Sigmoid colon (tissue), 7 donors: Measurements from ENCODE around the gene TP53I13. TPM values are rescaled to one million over a fixed set of nuclear protein-coding genes. Genes with fewer than 3 reads are reported as not detected.

ENCODE experiments used
- DNase-seq: peaks from one replicate; pipeline ENCODE4 v3.0.0-alpha.2; 2019
- H3K27ac ChIP-seq, 4 donors: fragments of 200-600 bp; sonication (generic); one replicate each; pipeline ENCODE4 v1.5.1; 2016 to 2019; ENCODE audit warnings: mild to moderate bottlenecking in 1 of 4
- H3K27me3 ChIP-seq, 3 donors: fragments of 200-600 bp; sonication (generic); one replicate each; pipeline ENCODE4 v1.5.1; 2019; ENCODE audit warnings: mild to moderate bottlenecking in 1 of 3
- H3K36me3 ChIP-seq, 4 donors: fragments of 200-600 bp; sonication (generic); one replicate each; pipeline ENCODE4 v1.5.1; 2016 to 2019
- H3K4me1 ChIP-seq, 4 donors: fragments of 200-600 bp; sonication (generic); one replicate each; pipeline ENCODE4 v1.5.1; 2017 to 2019
- H3K4me3 ChIP-seq, 4 donors: fragments of 200-600 bp; sonication (generic); one replicate each; pipeline ENCODE4 v1.5.1; 2017 to 2019; ENCODE audit warnings: mild to moderate bottlenecking in 2 of 4, moderate library complexity in 1 of 4
- H3K9me3 ChIP-seq, 4 donors: fragments of 200-600 bp in 3 of 4; sonication (generic) in 3 of 4; one replicate each; pipeline versions ENCODE4 v1.5.1 to v1.6.1; 2013 to 2019
- EP300 ChIP-seq, 4 donors: sonication (generic); formaldehyde crosslinking; IDR thresholded peaks; one replicate each; pipeline ENCODE4 v1.6.1; 2017; ENCODE audit warnings: antibody characterized with exemption in 4 of 4
- POLR2A ChIP-seq, 2 donors: fragments of 450-650 bp; IDR thresholded peaks; one replicate each; pipeline ENCODE4 v1.6.1; 2016; ENCODE audit warnings: antibody characterized with exemption in 2 of 2, mild to moderate bottlenecking in 2 of 2, moderate library complexity in 2 of 2
- POLR2AphosphoS5 ChIP-seq, 4 donors: sonication (generic); formaldehyde crosslinking; IDR thresholded peaks; one replicate each; pipeline ENCODE4 v1.6.1; 2017; ENCODE audit warnings: antibody characterized with exemption in 4 of 4
- WGBS, 2 donors: extraction: QIAGEN DNeasy Blood & Tissue Kit; methylation state at CpG; one replicate each; pipeline ENCODE4 v1.1.7; 2013; 5-methylcytosine and 5-hydroxymethylcytosine counted together
- intact Hi-C: fragments of 100-400 bp; cut with DNase I; formaldehyde crosslinking; loops from one replicate; pipeline ENCODE4 v1.15.1; 2023
- polyA plus RNA-seq, 3 donors: library from polyadenylated mRNA; stranded (reverse); fragments of 200-250 nt; gene quantifications; one replicate each; pipeline ENCODE4 v1.2.3, GENCODE V29; 2013
- total RNA-seq, 4 donors: library from RNA; depleted of rRNA; stranded (reverse); fragments of >200 nt; gene quantifications; one replicate each; pipeline ENCODE4 v1.1.0, GENCODE V29; 2016
- TF ChIP-seq, protein P1 (sequence below), 4 experiments: fragments of 450-650 bp in 3 of 4; fragments of 200-600 bp in 1 of 4; IDR thresholded peaks; one replicate each; pipeline ENCODE4 v1.5.1; 2016 to 2019; ENCODE audit warnings: antibody characterized with exemption in 4 of 4, mild to moderate bottlenecking in 3 of 4, moderate library complexity in 2 of 4
- donor health status: healthy with polysubstance abuse.
- donor health status: Bipolar disorder and iron deficiency.
- donor health status: healthy.

The TP53I13 gene
- total and polyA plus RNA-seq, 7 donors: 14.4 to 79.0 (median 31.2) TPM

DNA sequence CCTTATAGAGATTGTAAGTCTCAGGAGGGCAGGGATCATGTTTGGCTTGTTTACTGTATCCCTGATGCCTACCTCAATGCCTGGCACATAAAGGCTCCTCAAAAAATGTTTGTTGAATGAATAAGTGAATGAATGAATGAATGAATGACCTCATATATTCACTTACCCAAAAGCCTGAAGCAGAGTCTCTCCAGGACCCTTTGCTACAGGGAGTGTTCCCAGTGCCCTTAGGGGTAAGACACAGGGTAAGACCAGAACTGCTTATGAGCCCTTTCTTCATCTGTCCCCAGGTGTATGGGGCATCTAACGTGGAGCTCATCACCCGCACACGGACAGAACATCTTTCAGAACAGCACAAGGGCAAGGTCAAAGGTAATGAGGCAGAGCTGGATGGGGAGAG, 41.9 kb downstream of the TP53I13 start:
- DNase-seq: peak; percentile 28
- TF ChIP-seq POLR2A (IDR thresholded peaks at IDR 0.05) (no peak), EP300 (IDR thresholded peaks at IDR 0.05) (no peak), POLR2AphosphoS5 (IDR thresholded peaks at IDR 0.05) (no peak)
- TF ChIP-seq, protein P1, sequence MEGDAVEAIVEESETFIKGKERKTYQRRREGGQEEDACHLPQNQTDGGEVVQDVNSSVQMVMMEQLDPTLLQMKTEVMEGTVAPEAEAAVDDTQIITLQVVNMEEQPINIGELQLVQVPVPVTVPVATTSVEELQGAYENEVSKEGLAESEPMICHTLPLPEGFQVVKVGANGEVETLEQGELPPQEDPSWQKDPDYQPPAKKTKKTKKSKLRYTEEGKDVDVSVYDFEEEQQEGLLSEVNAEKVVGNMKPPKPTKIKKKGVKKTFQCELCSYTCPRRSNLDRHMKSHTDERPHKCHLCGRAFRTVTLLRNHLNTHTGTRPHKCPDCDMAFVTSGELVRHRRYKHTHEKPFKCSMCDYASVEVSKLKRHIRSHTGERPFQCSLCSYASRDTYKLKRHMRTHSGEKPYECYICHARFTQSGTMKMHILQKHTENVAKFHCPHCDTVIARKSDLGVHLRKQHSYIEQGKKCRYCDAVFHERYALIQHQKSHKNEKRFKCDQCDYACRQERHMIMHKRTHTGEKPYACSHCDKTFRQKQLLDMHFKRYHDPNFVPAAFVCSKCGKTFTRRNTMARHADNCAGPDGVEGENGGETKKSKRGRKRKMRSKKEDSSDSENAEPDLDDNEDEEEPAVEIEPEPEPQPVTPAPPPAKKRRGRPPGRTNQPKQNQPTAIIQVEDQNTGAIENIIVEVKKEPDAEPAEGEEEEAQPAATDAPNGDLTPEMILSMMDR (IDR thresholded peaks at IDR 0.05): no peak
- intact Hi-C loops: loop anchor here (10.0 kb wide), 1 partner anchor 154 kb away; no protein-coding TSS in a partner anchor
- Histone ChIP-seq H3K9me3 (no peaks in the 10 kb centered on the region), H3K4me3 (no peak overlapping the region), H3K4me1 (peaks cover 0 to 30% (median 27%) of the 10 kb centered on the region in 4 donors), H3K27ac (no peak overlapping the region), H3K36me3 (no peaks in the 10 kb centered on the region), H3K27me3 (no peaks in the 10 kb centered on the region)
- WGBS, 2 donors: 83 to 88% methylated on average over 3 of the region's 3 CpGs

DNA sequence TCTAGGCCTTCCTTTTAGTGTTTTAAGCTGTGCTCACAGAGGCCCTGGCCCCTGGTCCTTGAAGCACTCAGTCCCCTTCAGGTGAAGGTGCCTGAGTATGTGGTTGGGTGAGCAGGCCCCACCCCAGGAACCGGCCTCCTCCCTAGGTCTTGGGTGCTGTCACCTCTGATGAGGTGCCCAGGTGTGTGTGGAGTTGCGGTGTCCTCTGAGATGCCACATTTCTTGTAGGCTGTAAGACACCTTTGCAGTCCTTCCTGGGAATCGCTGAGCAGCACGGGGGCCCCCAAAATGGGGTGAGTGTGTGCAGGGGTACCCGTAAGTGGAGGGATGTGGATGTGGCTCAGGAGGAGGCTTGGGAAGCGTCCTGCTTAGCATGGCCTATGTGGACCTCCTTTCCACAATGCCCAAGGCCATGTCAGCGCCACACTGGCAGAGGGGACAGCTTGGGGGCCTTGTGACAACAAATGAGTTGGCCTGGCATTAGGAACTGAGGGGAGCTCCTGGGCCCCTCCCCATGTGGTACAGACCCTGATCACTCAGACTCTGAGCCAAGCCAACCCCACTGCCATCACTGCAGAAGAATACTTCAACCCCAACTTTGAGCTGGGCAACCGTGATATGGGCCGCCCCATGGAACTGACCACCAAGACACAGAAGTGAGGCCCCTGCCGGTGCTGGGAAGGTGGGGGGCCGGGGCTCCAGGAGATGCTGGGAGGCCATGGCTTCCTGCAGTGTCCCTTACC, 43.0 kb downstream of the TP53I13 start:
- no peak overlapping the region for H3K27ac ChIP-seq
- H3K4me1 ChIP-seq: peaks cover 0 to 41% (median 39%) of the 10 kb centered on the region in 4 donors
- H3K27me3 ChIP-seq: no peaks in the 10 kb centered on the region
- DNase-seq: peak; percentile 63
- H3K36me3 ChIP-seq: no peaks in the 10 kb centered on the region
- no peak overlapping the region for H3K4me3 ChIP-seq
- H3K9me3 ChIP-seq: no peaks in the 10 kb centered on the region
- WGBS, 2 donors: 96 to 98% methylated on average over 11 of the region's 11 CpGs
- intact Hi-C loops: loop anchor here (10.0 kb wide), 1 partner anchor 153 kb away; no protein-coding TSS in a partner anchor
- TF ChIP-seq, protein P1 (IDR thresholded peaks at IDR 0.05): no peak
- TF ChIP-seq POLR2A (IDR thresholded peaks at IDR 0.05): no peak

DNA sequence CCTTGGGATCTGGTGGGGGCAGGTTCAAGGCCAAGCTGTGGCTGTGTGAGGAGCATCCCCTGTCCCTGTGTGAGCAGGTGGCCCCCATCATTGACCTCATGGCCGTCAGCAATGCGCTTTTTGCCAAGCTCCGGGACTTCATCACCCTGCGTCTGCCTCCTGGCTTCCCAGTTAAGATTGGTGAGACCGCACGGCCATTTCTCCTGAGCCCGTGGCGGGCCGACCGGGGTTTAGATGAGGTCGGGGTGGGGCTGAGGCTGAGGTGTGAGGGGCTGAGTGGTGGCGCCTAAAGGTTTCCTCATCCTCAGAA, 43.5 kb downstream of the TP53I13 start:
- TF ChIP-seq POLR2A (IDR thresholded peaks at IDR 0.05) (no peak), EP300 (IDR thresholded peaks at IDR 0.05) (no peak)
- TF ChIP-seq, protein P1 (IDR thresholded peaks at IDR 0.05): no peak
- Histone ChIP-seq H3K36me3 (no peaks in the 10 kb centered on the region), H3K4me3 (no peak overlapping the region), H3K27ac (no peak overlapping the region), H3K9me3 (no peaks in the 10 kb centered on the region), H3K4me1 (peaks cover 0 to 46% (median 44%) of the 10 kb centered on the region in 4 donors), H3K27me3 (no peaks in the 10 kb centered on the region)
- DNase-seq: peak; percentile 67
- intact Hi-C loops: loop anchor here (10.0 kb wide), 1 partner anchor 153 kb away; no protein-coding TSS in a partner anchor
- 94 to 95% methylated on average over 12 of the region's 12 CpGs for WGBS, 2 donors

DNA sequence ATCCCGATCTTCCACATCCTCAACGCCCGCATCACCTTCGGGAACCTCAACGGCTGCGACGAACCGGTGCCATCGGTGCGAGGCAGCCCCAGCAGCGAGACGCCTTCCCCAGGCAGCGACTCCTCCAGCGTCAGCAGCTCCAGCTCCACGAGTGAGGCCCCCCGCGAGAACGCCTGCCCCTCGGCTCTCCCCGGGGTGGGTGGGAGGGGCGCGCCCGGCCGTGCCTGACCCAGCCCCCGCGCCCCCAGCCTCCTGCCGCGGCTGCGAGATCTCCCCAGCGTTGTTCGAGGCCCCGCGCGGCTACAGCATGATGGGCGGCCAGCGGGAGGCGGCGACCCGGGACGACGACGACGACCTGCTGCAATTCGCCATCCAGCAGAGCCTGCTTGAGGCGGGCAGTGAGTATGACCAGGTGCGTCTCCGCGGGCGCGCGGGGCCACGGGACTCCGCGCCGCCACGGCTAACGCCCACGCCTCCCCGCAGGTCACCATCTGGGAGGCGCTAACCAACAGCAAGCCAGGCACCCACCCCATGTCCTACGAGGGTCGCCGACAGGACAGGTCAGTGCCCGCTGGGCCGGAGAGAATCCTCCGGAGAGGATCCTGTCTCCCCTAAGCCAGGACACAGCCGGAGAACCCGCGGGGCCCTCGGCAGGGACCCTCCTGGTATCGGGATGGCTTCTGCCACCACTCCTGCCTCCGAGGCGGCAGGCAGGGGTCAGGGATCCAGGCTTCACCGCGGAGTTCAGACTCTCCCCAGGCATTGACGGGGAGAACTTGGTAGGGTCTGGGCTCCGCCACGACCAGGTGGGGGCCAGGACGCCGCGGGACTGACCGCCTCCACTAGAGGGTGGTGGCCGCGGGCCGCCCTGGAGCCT, 44.1 kb downstream of the TP53I13 start:
- 44 to 74% methylated on average over 85 of the region's 85 CpGs for WGBS, 2 donors
- Histone ChIP-seq H3K4me1 (peaks cover 0 to 52% (median 50%) of the 10 kb centered on the region in 4 donors), H3K9me3 (no peaks in the 10 kb centered on the region), H3K4me3 (peak overlapping the region in 3 of 4 donors; percentile 19 to 40 (median 27)), H3K27me3 (no peaks in the 10 kb centered on the region), H3K27ac (peak overlapping the region in 3 of 4 donors; percentile 20 to 69 (median 44)), H3K36me3 (no peaks in the 10 kb centered on the region)
- peak; percentile 61 for DNase-seq
- intact Hi-C loops: loop anchor here (1.0 to 10.0 kb wide), 2 partner anchors 21 to 152 kb away; no protein-coding TSS in a partner anchor
- TF ChIP-seq, protein P1 (IDR thresholded peaks at IDR 0.05): no peak
- TF ChIP-seq POLR2AphosphoS5 (IDR thresholded peaks at IDR 0.05) (no peak), EP300 (IDR thresholded peaks at IDR 0.05) (no peak), POLR2A (IDR thresholded peaks at IDR 0.05) (no peak)
